Lower leg skin (tissue), 3 donors: ENCODE results near the gene NTM.

ENCODE experiments used
- CTCF ChIP-seq, 3 donors: fragments of 450-650 bp; IDR thresholded peaks; one replicate each; pipeline ENCODE4 v1.5.1; 2016; ENCODE audit warnings: antibody characterized with exemption in 3 of 3, mild to moderate bottlenecking in 3 of 3, moderate library complexity in 2 of 3
- POLR2A ChIP-seq, 2 donors: fragments of 450-650 bp; IDR thresholded peaks; one replicate each; pipeline ENCODE4 v1.6.1; 2016 to 2017; ENCODE audit warnings: antibody characterized with exemption in 2 of 2, mild to moderate bottlenecking in 1 of 2, moderate library complexity in 1 of 2

DNA sequence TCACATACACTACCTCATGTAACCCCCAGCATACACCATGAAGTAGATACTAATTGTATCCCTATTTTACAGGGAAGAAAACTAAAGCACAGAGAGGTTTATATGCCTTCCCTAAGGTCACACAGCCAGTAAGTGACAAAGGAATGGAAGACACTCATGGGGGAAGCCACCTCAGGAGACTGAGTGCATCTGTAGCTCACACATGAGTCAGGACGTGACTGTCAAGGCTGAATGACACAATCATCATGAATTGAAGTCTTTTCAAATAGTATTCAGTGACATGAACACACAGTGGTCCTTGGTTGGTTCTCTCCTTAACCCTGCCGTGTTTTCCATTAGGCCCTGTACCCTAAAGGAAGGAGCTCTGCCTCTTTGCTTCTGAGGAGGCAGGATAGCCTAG is 463.0 kb downstream of the NTM start:
- TF ChIP-seq CTCF (IDR thresholded peaks at IDR 0.05) (no peak), POLR2A (IDR thresholded peaks at IDR 0.05) (no peak)
